GM12865 (cell line): ENCODE results near the gene ZC3H10.
"Not testable (repeated sequence)": the region's sequence is repeated elsewhere in the genome, so short reads cannot be mapped to it uniquely, and the experiment has no call there.

Source experiments
- DNase-seq: peaks from one replicate; pipeline ENCODE4 v3.0.0; 2010; ENCODE audit warnings: low read depth
- H3K4me3 ChIP-seq: 2 replicates; pipeline ENCODE4 v1.5.1; 2011; ENCODE audit warnings: mild to moderate bottlenecking, low read depth, low read length, control low read depth
- TF ChIP-seq, protein P1 (sequence below): IDR thresholded peaks from 2 replicates; pipeline ENCODE4 v1.5.1; 2011; ENCODE audit warnings: low read length, control low read depth, low read depth, inconsistent platforms; ENCODE audit not compliant: insufficient read depth; ENCODE audit errors: missing control alignments

The ZC3H10 gene

DNA sequence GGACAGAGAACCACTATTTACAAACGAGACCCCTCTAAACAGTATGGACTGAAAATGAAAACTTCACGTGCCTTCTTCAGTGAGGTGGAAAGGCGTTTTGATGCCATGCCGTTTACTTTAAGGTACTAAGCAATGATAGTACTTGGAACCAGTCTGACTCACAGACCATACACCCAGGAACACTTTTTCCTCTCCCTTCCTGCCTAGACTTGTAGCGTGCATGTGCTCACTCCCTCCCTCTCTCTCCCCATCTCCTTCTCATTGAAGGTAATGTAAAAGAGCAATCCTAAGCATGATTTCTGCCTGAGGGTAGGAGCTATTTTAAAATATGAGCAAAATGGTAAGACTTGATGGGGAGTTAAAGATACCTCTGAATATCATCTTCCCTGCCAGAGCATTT is 7.5 kb upstream of the ZC3H10 start:
- H3K4me3 ChIP-seq, result no peak overlapping the region
- DNase-seq, result no peak
- TF ChIP-seq, protein P1, sequence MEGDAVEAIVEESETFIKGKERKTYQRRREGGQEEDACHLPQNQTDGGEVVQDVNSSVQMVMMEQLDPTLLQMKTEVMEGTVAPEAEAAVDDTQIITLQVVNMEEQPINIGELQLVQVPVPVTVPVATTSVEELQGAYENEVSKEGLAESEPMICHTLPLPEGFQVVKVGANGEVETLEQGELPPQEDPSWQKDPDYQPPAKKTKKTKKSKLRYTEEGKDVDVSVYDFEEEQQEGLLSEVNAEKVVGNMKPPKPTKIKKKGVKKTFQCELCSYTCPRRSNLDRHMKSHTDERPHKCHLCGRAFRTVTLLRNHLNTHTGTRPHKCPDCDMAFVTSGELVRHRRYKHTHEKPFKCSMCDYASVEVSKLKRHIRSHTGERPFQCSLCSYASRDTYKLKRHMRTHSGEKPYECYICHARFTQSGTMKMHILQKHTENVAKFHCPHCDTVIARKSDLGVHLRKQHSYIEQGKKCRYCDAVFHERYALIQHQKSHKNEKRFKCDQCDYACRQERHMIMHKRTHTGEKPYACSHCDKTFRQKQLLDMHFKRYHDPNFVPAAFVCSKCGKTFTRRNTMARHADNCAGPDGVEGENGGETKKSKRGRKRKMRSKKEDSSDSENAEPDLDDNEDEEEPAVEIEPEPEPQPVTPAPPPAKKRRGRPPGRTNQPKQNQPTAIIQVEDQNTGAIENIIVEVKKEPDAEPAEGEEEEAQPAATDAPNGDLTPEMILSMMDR, result no peak

DNA sequence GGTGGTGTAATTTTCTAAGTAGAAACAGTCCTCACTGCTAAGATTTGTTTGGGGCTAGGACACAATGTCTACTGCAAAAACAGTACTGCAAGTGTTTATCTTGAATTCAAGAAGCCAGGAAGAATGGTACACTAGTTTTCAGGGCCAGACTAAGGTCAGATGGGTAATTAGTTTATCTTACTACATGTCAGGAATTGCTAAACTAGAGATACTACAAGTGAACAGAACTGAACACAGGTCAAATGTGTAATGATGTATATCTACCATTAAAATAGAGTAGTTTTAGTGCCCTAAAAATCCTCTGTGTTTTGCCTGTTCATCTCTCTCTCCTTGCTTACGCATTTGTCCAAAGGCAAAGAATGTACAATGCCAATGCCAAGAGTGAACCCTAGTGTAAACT is 4.0 kb upstream of the ZC3H10 start:
- TF ChIP-seq, protein P1, result no peak
- no peak for DNase-seq
- no peak overlapping the region for H3K4me3 ChIP-seq

- DNase-seq, result no peak
- TF ChIP-seq, protein P1, result no peak
- H3K4me3 ChIP-seq, result peak overlapping the region; percentile 98
These were observed 2.7 kb upstream of the ZC3H10 start for GRCh38 chr12:56115329-56115728.

- peak within 1 kb of the TSS; percentile 98 for H3K4me3 ChIP-seq
- TF ChIP-seq, protein P1, result no peak
- peak; percentile 96 for DNase-seq
These were observed 1.6 kb upstream of the ZC3H10 start, which contains the start of gene RPL41 for GRCh38 chr12:56116267-56117081. RPL41 (plus strand) TSS chr12:56116633.

- H3K4me3 ChIP-seq, result peak overlapping the region; percentile 98
- not testable (repeated sequence) for DNase-seq
These were observed 872 bp upstream of the ZC3H10 start for GRCh38 chr12:56117082-56117706.

- TF ChIP-seq, protein P1, result no peak
- H3K4me3 ChIP-seq, result peak overlapping the region; percentile 78
- no peak for DNase-seq
These were observed 757 bp downstream of the ZC3H10 start for GRCh38 chr12:56118688-56119357.

GRCh38 chr12:56119361-56119796 is 1.3 kb downstream of the ZC3H10 start:
- DNase-seq, result peak; percentile 87
- H3K4me3 ChIP-seq, result peak overlapping the region; percentile 78
- TF ChIP-seq, protein P1, result peak; percentile 70
